Measurements from ENCODE around the gene AFAP1L2.
A peak's percentile ranks its signal among the peaks of the same experiment; 100 is the strongest.
"Not testable (repeated sequence)": the region's sequence is repeated elsewhere in the genome, so short reads cannot be mapped to it uniquely, and the experiment has no call there.

The AFAP1L2 gene

DNA sequence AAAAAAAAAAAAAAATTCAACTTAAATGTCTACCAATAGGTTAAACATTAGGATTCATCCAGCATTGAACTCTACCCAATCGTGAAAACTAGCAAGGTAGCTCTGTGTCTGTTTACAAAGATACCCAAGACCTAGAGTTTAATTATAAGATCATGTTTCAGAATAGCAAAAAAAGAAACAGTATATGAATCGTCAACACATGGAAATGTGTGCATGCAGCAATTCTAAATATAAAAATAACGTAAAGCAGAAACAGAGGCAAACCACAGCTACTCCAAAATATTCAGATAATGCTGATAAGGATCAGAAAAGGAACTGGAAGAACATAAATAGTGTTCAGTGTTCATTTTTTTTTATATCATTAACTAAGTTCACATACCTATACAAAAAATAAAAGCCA is 68.7 kb downstream of the AFAP1L2 start:
- no peak overlapping the region for H3K4me3 ChIP-seq (replicated peaks in 1 of 2; ENCODE audit: low read depth in 2 of 2, low read length in 2 of 2)
- TF ChIP-seq, protein P1, sequence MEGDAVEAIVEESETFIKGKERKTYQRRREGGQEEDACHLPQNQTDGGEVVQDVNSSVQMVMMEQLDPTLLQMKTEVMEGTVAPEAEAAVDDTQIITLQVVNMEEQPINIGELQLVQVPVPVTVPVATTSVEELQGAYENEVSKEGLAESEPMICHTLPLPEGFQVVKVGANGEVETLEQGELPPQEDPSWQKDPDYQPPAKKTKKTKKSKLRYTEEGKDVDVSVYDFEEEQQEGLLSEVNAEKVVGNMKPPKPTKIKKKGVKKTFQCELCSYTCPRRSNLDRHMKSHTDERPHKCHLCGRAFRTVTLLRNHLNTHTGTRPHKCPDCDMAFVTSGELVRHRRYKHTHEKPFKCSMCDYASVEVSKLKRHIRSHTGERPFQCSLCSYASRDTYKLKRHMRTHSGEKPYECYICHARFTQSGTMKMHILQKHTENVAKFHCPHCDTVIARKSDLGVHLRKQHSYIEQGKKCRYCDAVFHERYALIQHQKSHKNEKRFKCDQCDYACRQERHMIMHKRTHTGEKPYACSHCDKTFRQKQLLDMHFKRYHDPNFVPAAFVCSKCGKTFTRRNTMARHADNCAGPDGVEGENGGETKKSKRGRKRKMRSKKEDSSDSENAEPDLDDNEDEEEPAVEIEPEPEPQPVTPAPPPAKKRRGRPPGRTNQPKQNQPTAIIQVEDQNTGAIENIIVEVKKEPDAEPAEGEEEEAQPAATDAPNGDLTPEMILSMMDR (IDR thresholded peaks at IDR 0.05; ENCODE audit: low read depth, low read length): no peak
- DNase-seq (ENCODE audit: low read depth in 2 of 2): no peak

DNA sequence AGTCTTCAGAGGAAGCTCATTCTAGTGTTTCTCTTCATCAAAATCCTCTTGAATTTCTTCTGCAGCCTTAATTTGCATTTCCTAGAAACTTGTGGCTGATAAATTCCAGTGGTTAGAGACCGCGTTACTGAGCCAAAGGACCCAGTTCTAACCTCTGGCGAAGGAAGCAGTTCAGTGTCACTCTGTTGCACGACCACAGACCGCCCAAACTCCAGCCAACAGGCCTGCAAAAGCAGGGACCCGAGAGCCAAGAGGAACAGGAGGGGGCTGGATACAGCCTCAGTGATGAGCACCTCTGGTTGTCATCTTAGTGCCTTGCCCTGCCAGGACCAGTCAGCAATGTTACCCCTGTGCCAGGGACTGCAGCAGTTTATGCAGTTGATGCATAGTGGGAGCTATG is 70.0 kb downstream of the AFAP1L2 start:
- DNase-seq (ENCODE audit: low read depth in 2 of 2): peak in 1 of 2 donors; percentile 22
- TF ChIP-seq, protein P1 (IDR thresholded peaks at IDR 0.05; ENCODE audit: low read depth, low read length): no peak
- H3K4me3 ChIP-seq (replicated peaks in 1 of 2; ENCODE audit: low read depth in 2 of 2, low read length in 2 of 2): no peak overlapping the region

DNA sequence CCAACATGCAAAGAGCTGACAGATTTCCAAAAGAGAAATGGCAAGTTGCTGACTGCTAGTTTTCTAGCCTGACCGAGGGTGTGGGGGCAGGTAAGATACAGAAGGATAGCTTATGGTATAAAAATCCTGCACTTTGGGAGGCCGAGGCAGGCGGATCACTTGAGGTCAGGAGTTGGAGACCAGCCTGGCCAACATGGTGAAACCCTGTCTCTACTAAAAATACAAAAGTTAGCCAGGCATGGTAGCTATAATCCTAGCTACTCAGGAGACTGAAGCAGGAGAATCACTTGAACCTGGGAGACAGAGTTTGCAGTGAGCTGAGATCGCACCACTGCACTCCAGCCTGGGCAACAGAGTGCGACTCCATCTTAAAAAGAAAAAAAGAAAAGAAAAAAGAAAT is 70.9 kb downstream of the AFAP1L2 start:
- DNase-seq (ENCODE audit: low read depth in 2 of 2); H3K4me3 ChIP-seq (replicated peaks in 1 of 2; ENCODE audit: low read depth in 2 of 2, low read length in 2 of 2): not testable (repeated sequence)

DNA sequence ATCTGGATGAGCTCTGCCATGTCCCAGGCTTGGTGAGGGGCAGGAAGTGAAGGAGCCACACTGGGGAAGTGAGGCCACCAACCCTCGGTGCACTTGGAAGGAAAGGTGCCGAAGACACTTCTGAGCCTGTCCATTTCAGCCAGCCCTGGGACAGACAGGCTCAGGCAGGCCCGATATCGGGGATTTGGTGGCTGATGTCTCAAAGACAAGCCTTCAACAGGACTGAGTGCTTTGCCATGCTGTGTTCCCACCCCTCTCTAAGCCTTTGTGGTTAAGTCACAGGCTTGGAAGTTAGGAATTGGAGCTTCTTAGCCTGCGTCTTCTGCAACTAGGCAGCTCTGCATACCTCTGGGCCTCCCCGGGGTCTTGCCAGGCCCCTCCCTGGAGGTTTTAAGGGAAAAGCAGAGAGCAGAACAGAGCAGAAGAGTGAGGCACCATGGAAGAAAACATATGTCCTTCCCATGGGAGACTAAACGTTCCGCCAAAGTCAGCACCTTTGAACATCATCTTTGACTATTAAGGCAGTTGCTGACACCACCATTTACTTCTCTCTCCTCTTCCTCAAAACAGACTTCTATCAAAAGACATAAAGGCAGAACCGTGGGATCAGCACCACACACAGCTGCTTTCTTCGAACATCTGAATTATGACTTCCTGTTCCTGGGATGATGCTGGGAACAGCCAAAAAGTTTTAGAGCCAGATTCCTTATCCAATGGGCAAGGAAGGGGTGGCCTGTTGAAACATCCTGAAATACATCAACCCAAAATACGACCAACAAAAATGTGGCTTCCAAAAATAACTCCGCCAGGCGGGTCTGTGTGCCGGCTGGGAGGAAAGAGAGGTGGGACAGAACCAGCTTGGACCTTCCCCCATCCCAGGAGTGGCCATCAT is 71.8 kb downstream of the AFAP1L2 start:
- TF ChIP-seq, protein P1 (IDR thresholded peaks at IDR 0.05; ENCODE audit: low read depth, low read length): no peak
- H3K4me3 ChIP-seq (replicated peaks in 1 of 2; ENCODE audit: low read depth in 2 of 2, low read length in 2 of 2): no peak overlapping the region
- DNase-seq (ENCODE audit: low read depth in 2 of 2): no peak

DNA sequence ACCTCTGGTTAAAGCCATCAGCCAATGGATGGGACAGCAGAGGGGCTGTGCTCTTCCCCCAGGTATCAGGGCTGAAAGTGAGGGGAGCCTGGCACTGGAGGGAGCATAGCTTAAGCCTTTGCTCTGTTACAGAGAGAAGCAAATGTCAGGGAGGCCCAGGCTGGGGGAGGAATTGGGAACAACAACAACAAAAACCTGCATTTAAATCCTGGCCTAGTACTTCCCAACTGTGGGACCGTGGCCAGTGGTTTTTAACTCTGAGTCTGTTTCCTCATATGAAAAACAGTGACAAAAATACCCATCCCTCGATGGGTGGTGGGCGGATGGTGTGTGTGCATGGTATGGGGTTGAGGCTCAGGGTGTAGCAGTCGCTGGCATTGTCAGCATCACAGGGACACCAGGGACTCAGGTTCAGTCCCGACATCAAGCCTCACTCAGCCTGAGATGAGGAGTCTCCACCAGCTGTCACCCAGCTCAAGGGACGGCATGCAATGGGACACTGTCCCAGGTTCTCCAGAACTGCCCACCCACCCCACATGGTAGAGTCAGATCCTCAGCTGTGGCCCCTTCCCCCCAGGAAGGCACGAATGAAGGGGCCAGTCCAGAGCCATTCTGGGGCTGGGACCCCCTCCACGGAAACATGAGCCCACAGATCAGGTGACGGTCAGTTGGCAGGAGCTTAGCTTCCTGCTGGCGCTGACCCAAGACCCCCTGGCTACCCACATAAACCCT is 74.5 kb downstream of the AFAP1L2 start:
- TF ChIP-seq, protein P1 (IDR thresholded peaks at IDR 0.05; ENCODE audit: low read depth, low read length): no peak
- DNase-seq (ENCODE audit: low read depth in 2 of 2): no peak
- no peak overlapping the region for H3K4me3 ChIP-seq (replicated peaks in 1 of 2; ENCODE audit: low read depth in 2 of 2, low read length in 2 of 2)

DNA sequence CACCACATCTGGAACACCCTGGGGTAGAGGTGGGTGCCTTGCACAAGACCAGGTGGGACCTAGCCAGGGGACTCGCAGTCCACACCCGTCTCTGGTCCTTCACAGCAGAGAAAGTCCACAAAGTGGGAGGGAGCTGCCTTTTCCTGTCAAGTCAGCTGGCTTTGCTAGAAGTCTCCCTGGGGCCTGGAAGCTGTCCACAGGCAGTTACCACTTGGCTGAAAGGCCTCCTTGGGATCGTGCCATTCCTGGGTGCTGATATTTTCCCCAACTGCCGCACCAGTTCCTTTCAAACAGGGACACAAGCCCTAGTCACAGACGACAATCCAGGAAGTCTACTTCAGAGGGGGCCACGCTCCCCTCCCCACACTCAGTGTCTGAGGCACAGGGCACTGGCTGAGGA is 75.4 kb downstream of the AFAP1L2 start:
- DNase-seq (ENCODE audit: low read depth in 2 of 2): peak in 1 of 2 donors; percentile 41
- no peak overlapping the region for H3K4me3 ChIP-seq (replicated peaks in 1 of 2; ENCODE audit: low read depth in 2 of 2, low read length in 2 of 2)
- TF ChIP-seq, protein P1 (IDR thresholded peaks at IDR 0.05; ENCODE audit: low read depth, low read length): no peak

DNA sequence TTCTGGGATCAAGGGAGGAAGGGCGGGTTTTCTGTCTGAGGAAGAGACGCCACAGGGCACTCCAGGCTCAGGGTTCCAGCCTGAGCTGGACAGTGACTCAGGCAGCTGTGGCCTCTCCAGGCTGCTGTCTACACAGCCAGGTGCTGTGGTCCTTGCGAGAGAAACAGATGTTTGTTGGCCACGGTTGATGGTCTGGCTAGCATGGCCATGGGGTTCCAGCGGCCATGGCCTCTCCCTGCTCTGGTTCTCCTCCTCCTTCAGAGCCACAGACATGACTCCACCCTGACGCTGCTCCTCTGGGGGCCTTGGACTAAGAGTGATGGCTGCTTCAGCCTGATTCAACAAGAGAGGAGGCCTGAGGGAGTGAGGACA is 75.9 kb downstream of the AFAP1L2 start:
- TF ChIP-seq, protein P1 (IDR thresholded peaks at IDR 0.05; ENCODE audit: low read depth, low read length): no peak
- no peak overlapping the region for H3K4me3 ChIP-seq (replicated peaks in 1 of 2; ENCODE audit: low read depth in 2 of 2, low read length in 2 of 2)
- no peak for DNase-seq (ENCODE audit: low read depth in 2 of 2)
